Cerebellar cortex (tissue), 1 donor: ENCODE results near the gene TMEM125.

Experiments
- DNase-seq: peaks from one replicate; pipeline ENCODE4 v3.0.0-alpha.2; 2015; ENCODE audit warnings: low spot score

Gene TMEM125

GRCh38 chr1:43274125-43274803 is 4.5 kb downstream of the TMEM125 start:
- DNase-seq, result no peak

GRCh38 chr1:43274804-43275180 is 5.0 kb downstream of the TMEM125 start:
- no peak for DNase-seq

- no peak for DNase-seq
Measured at GRCh38 chr1:43275826-43276620, 6.2 kb downstream of the TMEM125 start.

DNA sequence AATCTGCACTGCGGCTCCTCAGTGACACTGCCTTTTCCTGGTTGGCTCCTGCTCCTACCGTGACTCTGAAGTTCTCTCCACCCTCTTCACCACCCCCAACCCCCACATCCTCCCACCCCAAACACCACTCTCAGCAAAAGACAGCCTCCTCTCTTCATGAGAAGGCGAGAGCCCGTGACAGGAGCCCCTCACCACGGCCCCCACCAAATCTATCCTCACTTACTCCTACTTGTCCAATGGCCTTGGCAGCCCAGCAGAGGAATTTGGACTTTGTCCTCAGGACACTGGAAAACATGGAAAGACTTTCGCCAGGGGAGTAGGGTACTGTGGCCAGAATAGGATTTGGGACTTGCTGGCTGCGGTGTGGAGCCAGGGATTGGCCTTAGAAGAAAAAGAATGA is 6.9 kb downstream of the TMEM125 start:
- no peak for DNase-seq

DNA sequence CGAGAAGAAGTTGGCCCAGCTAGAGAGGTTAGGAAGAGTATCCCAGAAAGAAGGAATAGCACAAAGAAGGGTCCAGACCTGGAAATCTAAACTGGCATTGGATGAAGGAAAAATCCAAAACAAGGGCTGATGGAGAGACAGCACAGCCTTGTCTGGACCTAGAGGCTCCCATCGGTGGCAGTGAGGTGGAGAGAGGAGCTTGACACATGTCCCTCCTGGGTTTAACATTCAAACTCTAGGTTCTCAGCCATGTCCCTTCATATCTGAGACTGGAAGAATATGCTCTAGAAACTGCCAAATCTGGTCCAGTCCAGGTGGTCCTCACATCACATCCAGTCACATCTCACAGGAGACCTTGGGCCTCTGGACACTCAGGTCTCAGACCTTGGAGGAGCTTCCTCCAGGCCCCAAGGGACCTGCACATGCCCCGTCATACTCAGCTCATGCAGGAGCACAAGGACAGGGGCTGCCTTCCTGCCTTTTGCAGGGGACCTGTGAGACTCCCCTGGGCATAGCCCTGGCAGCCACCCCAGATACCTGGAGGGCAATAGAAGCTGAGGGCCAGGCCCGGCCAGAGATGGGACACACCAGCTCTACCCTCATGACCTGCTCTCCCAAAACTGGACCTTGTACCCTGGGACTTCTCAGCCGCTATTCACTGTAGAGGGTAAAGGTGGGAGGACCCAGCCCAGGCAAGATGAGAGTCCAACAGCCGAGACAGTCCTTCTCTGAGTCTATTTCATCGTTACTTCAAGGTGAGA is 7.5 kb downstream of the TMEM125 start:
- DNase-seq, result no peak

DNA sequence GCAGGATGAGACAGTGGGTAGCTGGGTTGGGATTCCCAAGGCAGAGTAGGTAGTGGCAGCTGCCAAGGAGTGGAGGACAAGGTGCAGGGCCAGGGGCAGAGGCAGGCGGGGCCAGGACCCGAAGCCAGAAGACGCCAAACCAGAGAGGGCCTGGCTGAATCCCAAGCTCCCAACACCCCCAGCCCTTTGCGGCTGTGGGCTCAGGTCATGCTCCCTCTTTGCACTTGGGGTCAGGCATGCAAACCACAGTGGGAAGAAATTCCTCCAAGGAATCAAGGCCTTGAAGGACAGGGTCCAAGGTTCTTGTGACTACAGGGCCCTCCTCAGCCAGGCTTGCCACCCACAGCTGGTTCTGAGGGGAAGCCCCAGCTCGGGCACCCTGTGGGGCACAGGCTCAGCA is 9.4 kb downstream of the TMEM125 start:
- DNase-seq, result no peak

DNA sequence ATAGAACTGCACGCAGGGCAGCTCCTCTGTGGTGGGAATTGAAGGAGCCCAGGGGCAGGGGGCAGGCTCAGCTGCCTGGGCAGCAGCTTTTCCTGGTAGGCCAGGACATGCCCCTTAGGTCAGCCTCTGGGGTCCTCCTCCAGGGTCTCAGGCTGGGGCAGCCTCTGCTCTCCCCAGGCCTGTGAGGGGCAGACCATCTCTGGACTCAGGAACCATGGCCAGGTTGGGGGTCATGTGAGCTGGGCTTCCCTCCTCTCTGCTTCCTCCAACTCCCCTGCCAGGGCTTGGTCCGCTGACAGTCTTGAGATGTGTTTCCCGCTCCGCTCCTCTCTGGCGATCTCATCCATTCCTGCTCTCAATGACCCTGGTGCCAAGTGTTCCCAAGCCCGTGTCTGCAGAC is 9.9 kb downstream of the TMEM125 start:
- no peak for DNase-seq

DNA sequence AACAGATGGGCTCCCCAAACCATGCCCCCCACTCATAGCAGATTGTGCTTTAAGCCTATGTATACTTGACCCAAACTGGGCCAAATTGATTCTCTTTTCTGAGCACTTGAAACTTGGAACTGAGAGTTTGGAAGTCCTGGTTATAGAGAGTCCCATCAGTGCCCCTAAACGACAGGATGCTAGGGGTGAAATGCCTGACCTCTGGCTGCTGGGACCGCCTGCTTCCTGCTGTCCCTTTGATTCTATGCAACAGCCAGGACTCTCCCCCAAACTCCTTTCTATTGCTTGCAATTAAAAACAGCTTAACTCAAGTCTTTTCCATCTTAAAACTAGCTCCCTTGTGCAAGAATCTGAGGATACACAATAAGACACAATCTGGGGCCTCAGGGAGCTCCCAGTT is 10.9 kb downstream of the TMEM125 start:
- no peak for DNase-seq

- DNase-seq, result peak; percentile 79
Measured at GRCh38 chr1:43282220-43283195, 12.7 kb downstream of the TMEM125 start.

DNA sequence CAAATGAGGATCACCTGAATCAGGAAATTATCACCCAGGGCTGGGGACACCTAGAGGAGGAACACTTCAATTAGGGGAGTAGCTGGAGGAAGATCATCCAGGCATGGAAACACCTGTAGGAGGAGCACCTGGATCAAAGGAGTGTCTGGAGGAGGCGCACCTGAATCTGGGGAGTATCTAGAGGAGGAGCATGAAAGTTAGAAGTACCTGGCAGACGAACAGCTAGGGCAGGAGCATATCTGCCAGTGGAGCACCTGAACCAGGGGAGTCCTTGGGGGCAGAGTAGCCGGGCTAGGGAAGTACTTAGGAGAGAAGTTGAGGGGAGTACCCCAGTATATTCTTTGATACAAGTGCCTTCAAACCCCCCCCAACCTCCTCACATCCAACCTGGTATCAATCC is 14.3 kb downstream of the TMEM125 start:
- no peak for DNase-seq

DNA sequence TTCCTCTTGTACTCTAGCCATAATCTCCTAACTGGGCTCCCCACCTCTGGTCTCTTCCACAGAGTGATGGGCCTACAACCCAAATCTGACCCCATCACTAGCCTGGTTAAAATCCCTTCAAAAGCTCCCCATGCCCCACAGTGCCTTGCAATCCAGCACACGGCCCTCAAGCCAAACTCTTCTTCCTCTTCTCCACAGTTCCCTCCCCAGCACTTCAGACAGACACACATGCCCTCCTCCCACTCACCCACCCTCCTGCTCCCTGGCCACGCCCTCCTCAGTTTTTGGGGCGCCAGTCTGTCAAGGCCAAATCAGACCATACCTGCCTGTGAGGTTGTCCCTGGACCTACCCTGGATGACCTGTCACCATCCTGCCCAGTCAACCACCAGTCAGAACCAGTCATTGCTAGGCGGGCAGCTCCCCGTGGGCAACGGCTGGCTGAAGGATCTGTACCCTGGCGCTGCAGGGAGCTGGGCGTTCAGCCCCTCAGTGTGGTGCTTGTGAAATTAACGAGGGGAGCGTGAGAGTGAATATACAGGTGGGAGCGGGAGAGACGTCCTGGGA is 14.8 kb downstream of the TMEM125 start:
- DNase-seq, result no peak

- DNase-seq, result no peak
Measured at GRCh38 chr1:43285269-43285990, 15.6 kb downstream of the TMEM125 start, which contains the start of gene C1orf210. Gene C1orf210 (minus strand): TSS chr1:43285581. CDS start chr1:43283270, 2,311 bp downstream.

DNA sequence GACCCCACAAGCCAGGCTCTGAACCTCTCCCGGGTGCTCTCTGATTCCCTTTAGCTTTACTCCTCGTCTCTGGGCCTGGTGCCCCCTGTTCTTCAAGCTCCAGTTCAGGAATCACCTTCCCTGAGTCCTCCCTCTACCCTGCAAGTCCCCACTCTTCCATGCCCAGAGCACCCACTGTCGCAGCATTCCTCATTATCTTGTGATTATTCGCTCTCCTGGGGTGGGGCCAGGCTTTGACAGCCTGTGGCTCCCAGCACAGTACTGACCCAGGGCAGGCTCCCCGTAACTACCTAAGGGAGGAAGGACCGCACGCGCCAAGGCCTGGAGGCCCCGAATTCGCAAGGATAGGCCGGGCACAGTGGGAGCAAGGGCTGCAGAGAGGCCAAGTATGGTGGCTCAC is 16.3 kb downstream of the TMEM125 start:
- no peak for DNase-seq

DNA sequence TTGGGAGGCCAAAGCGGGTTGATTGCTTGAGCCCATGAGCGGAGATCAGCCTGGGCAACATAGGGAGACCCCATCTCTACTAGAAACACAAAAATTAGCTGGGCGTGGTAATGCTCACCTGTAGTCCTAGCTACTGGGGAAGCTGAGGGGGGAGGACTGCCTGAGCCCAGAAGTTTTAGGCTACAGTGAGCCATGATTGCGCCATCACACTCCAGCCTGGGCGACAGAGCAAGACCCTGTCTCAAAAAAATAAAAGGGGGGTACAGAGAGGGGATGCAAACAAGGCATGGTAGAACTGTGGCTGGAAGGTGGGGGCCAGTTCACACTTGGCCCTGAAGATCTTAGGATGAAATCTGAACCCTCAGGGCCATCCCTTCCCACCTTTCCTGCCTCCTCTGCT is 16.8 kb downstream of the TMEM125 start:
- DNase-seq, result no peak

- peak; percentile 75 for DNase-seq
Measured at GRCh38 chr1:43288058-43288784, 18.4 kb downstream of the TMEM125 start.

GRCh38 chr1:43288785-43289706 is 19.3 kb downstream of the TMEM125 start:
- DNase-seq, result no peak

GRCh38 chr1:43292216-43292615 is 22.4 kb downstream of the TMEM125 start:
- no peak for DNase-seq

DNA sequence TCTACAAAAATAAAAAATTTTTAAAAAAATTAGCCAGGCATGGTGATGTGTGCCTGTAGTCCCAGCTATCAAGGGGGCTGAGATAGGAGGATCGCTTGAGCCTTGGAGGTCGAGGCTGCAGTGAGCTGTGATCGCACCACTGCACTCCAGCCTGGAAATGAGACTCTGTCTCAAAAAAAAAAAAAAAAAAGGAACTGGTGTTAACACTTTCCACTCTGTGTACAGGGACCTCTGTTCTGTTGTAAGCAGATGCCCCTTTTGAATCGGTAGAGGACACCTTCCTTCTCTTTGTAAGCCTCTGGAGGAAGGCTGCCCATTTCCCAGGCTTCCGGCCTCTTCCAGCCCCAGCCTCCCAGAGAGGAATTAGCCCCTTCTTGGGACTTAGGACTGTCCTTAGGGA is 22.9 kb downstream of the TMEM125 start:
- no peak for DNase-seq

DNA sequence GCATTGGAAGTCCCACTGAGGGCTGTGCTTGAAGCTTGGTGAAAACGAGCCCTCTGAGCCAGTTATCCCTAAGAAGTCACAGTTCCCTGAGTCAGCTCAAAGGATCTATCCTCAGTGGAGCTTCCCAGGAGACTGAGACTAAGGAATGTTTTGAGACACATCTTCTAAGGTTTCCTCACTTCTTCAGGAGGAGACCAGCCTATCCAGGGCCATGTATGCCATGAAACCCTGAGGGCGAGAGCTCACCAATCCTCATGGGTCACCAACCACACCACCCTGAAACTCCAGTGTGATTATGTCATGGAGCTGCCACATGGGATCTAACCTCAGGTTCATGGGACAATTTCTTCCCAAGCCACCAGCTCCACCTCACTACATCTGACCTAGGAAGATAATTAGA is 23.4 kb downstream of the TMEM125 start:
- DNase-seq, result no peak
